GM12891 (cell line): Measurements from ENCODE around the gene NEDD4.
"Not testable (repeated sequence)": the region's sequence is repeated elsewhere in the genome, so short reads cannot be mapped to it uniquely, and the experiment has no call there.

Source experiments
- DNase-seq: peaks from one replicate; pipeline ENCODE4 v3.0.0; 2011; ENCODE audit warnings: low spot score; ENCODE audit not compliant: insufficient read length
- FAIRE-seq: peaks from 2 replicates; lab custom pipeline; 2011; peaks lifted over from hg19 to GRCh38; lab: Jason Lieb, UNC
- PAX5 ChIP-seq: IDR thresholded peaks from 2 replicates; pipeline ENCODE4 v1.6.1; 2011; ENCODE audit warnings: low read length, moderate library complexity, mild to moderate bottlenecking; ENCODE audit not compliant: insufficient read depth, severe bottlenecking
- POLR2A ChIP-seq: IDR thresholded peaks from 2 replicates; pipeline ENCODE4 v1.6.1; 2011; ENCODE audit warnings: low read depth, low read length, control low read depth
- POLR2AphosphoS5 ChIP-seq: IDR thresholded peaks from 2 replicates; pipeline ENCODE4 v1.6.1; 2011; ENCODE audit warnings: low read depth, low read length, control low read depth
- POU2F2 ChIP-seq: IDR thresholded peaks from 2 replicates; pipeline ENCODE4 v1.6.1; 2011; ENCODE audit warnings: low read depth, mild to moderate bottlenecking, control low read depth, low read length, moderate library complexity
- SPI1 ChIP-seq: IDR thresholded peaks from 2 replicates; pipeline ENCODE4 v1.6.1; 2011; ENCODE audit warnings: low read depth, low read length, control low read depth
- TAF1 ChIP-seq: IDR thresholded peaks from 2 replicates; pipeline ENCODE4 v1.6.1; 2011; ENCODE audit warnings: low read depth, low read length, control low read depth

The NEDD4 gene

DNA sequence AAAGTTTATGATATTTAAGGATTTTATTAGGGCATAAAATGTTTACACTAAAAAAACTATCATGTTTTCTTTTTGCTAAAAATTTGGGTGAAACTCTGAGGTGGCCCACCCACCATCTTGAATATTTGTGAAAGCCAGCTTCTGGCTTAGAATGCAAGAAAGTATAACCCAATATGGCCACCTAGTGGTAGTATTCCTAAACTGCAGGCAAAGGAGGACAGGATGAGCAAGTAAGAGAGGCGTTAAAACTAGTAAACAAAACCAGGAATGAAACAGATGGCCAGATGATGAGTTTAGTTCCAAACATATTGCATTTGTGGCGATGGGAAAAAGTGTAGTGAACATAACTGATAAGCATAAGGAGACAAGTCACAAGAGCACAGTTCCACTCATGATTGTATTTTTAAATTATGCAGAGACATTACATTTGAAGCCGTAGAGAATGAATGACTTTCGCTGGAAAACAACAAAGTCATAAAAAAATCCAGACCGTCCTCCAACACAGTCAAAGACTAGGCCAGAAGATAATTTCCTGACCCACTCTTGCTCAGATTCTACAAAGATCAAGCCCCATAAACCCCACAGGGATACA is 147.2 kb downstream of the NEDD4 start:
- peak; percentile 29 for DNase-seq
- no peak for TF ChIP-seq POU2F2
- TF ChIP-seq POLR2AphosphoS5 = no peak
- no peak for TF ChIP-seq SPI1
- no peak for TF ChIP-seq TAF1
- no peak for TF ChIP-seq PAX5
- TF ChIP-seq POLR2A = no peak
- FAIRE-seq = peak; percentile 91

DNA sequence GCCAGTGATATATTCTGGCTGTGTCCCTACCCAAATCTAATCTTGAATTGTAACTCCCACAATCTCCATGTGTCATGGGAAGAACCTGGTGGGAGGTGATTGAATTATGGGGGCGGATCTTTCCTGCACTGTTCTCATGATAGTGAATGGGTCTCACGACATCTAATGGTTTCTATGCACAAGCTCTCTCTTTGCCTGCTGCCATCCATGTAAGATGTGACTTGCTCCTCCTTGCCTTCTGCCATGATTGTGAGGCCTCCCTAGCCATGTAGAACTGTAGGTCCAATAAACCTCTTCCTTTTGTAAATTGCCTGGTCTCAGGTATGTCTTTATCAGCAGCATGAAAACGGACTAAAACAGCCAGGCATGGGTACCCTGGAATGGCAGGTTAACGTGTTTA is 150.5 kb downstream of the NEDD4 start:
- FAIRE-seq, DNase-seq: not testable (repeated sequence)

DNA sequence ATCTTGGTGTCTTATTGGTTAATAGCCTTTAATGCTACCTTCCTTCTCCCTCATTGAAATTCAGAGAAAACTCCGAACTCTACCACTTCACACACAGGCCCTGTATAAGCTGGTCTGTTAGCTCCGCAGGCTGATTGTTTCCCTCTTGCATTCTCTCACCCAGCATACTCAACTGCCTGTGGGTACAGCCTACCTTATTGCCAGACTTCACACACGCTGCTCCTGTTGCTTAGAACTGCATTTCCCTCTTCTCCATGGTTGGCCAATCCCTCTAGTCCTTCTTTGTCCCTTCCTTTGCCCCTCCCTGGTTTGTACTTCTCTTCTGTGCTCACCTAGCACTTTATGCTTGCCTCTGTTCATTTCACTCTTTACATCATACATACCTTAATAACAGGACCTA is 157.5 kb downstream of the NEDD4 start:
- TF ChIP-seq POU2F2 (no peak), POLR2AphosphoS5 (no peak), PAX5 (no peak), POLR2A (no peak), TAF1 (no peak), SPI1 (no peak)
- FAIRE-seq = no peak

DNA sequence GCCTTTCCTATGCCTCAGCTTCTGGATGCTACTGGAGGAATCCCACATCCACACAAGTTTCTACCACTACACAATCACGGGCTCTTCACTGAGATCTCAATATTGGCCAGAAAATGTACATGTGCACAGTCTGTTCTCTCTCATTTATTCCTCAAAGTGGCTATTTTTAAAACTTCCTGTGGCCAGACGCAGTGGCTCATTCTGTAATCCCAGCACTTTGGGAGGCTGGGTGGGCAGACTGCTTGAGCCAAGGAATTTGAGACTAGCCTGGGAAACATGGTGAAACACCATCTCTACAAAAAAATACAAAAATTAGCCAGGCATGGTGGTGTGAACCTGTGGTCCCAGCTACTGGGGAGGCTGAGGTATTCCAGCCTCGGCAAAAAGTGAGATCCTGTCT is 159.1 kb downstream of the NEDD4 start:
- no peak for DNase-seq
- no peak for TF ChIP-seq POU2F2
- TF ChIP-seq TAF1 = no peak
- TF ChIP-seq PAX5 = no peak
- no peak for TF ChIP-seq SPI1
- TF ChIP-seq POLR2AphosphoS5 = no peak
- no peak for TF ChIP-seq POLR2A
- no peak for FAIRE-seq

More for the DNA sequence above, 157.5 kb downstream of the NEDD4 start:
- DNase-seq = no peak

DNA sequence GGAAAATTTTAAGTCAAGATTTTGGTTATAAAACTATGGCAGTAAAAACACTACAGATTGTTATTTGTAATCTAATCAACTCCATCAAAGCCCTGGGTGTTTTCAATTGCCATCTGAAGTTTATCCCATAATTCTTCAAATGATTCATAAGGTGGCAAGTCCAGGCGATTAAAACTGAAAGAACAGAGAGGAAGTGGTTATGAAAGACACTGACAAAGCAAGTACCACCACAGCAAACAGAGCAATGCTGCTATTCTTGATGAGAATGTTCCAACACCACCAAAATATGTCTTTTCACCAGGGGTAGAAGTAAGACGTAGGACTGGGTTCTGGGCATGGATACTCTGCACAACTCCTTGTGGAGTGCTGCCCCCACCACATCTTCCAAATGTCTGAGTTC is 163.6 kb downstream of the NEDD4 start:
- no peak for DNase-seq
- peak; percentile 45 for FAIRE-seq
- TF ChIP-seq PAX5 (no peak), POLR2AphosphoS5 (no peak), POU2F2 (no peak), POLR2A (no peak), SPI1 (peak; percentile 94), TAF1 (no peak)

DNA sequence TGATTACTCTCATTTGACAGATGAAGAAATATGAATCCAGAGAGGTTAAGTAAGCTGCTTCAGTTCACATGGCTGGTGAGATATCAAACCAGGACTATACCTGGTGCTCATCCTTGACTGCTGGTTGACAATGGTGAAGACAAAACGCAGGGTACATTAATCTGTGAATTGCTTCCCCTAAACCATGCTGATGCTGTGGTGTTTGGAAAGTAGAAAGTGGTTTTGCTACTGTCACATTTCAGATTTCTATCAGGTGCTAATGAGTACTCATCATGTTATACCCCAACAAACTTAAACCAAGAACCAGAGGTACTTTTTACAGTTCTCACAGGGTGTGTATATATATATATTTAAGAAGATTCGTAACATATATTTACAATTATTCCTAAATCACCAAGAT is 165.5 kb downstream of the NEDD4 start:
- FAIRE-seq (no peak), DNase-seq (no peak)
- TF ChIP-seq TAF1 (no peak), POU2F2 (no peak), PAX5 (no peak)

DNA sequence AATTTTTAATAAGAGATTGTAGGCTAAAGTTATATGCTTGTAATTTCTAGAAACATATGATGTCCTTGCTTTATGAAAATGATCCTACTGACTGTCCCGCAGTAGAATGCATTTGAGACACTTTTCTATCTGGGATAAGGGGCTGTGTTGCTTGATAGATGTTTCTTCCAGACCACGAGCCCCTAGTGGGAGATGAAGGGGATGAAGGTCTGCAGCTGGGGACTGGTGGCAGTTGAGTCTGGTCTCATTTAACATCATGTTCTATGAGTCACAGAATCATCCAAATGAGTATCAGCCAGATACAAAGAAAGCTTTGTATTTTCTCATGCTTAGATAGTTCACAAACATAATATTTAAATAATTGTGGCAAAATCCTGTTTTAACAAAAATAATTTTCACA is 166.2 kb downstream of the NEDD4 start:
- no peak for TF ChIP-seq PAX5
- DNase-seq (no peak), FAIRE-seq (no peak)

DNA sequence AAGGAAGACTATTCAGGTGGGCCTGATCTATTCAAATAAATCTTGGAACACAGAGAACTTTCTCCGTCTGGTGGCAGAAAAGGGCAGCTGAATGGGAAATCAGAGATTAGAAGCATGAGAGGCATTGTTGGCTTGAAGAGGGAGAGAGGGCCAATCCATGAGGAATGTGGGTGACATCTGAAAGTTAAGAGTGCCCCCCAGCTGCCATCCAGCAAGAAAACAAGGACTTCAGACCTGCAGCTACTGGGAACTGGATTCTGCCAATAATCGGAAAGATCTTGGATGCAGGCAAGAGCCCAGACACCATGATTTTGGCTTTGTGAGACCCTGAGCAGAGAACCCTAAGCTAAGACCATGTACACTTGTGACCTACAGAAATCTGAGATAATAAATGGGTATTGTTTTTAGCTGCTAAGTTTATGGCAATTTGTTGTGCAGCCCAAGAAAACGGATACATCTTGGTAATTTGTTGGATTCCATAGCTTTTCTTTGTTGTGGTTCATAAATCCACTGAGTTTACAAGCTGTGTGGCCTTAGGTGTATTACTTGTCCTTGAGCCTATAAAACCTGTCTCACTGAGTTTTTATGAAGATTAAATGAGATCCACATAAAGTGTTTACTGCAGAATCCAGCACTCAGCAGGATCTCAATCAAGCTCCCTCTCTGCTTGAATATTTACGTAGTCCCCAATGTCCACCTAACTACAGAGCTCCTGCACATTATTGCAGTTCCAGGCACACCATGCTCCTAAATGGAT is 168.4 kb downstream of the NEDD4 start:
- TF ChIP-seq POU2F2 (no peak), TAF1 (no peak), SPI1 (no peak), POLR2AphosphoS5 (no peak), POLR2A (no peak), PAX5 (no peak)
- FAIRE-seq (no peak), DNase-seq (no peak)

DNA sequence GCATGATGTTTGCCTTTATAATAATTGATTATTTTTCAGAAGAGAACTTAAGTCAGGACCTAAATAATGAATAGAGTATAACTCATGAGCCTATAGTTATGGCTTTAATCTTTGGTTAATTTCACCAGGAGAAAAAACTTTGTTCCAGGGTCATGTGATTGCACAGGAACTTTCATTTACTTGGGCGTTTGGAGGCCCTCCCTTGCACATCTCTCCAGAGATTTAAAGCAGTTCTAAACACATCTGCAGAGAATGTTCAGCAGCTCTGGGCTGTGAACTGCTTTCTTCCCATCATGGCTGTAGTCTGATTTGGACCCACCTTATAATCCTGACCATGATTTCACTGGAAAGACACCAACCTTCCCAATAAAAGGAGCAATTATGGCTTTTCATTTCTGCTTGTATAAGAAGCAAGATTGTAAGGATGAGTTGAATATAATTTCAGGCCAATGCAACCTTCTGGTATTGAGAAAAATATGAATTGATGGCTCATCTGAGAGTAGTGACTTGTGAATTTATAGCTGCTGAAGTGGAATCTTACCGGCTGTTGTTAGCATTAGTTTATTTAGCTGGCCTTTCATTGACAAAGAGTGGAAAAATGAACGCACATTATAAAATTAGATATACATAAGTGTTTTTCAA is 169.6 kb downstream of the NEDD4 start:
- FAIRE-seq (no peak), DNase-seq (no peak)
- TF ChIP-seq PAX5 (no peak), POU2F2 (no peak), POLR2A (no peak), POLR2AphosphoS5 (no peak), SPI1 (no peak), TAF1 (no peak)

DNA sequence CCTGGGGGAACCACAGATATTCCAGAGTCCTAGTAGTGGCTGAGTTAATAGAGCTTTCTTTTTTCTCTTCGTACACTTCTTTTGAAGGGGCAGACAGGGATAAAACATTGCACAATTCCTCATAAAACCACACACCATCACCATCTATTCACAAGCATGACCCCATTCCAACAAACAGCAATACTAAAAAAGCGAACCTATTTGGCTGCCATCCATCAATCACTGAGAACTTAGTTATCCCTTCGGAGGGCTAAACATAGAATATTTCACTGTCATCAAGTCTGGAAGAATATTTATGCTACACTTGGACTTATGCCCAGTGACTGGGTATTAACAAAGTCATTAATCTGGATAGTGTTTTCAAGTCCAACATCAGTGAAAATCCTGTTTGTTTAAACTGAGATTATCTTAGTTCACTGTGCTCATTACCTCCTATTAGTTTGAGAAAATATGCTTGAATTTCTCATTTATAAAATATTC is 170.2 kb downstream of the NEDD4 start:
- FAIRE-seq = no peak
- no peak for DNase-seq
- no peak for TF ChIP-seq POLR2AphosphoS5
- no peak for TF ChIP-seq POU2F2
- TF ChIP-seq PAX5 = no peak
- no peak for TF ChIP-seq SPI1
- no peak for TF ChIP-seq POLR2A
- no peak for TF ChIP-seq TAF1

DNA sequence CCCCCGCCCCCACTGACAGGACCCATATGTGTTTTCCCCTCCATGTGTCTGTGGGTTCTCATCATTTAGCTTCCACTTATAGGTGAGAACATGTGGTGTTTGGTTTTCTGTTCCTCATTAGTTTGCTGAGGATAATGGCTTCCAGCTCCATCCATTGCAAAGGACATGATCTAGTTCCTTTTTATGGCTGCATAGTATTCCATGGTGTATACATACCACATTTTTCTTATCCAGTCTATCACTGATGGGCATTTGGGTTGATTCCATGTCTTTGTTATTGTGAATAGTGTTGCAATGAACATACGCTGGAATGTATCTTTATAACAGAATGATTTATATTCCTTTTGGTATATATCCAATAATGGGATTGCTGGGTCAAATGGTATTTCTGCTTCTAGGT is 171.7 kb downstream of the NEDD4 start:
- not testable (repeated sequence) for DNase-seq, FAIRE-seq
